OCI-LY1 (cell line): ENCODE results near the gene SLC41A1.

Source experiments
- EZH2 ChIP-seq: fragments of 200-600 bp; sonication (generic), shearing (Covaris generic); IDR thresholded peaks from 2 replicates; pipeline ENCODE4 v1.8.0; 2017; ENCODE audit warnings: borderline replicate concordance, mixed run types, mild to moderate bottlenecking, antibody characterized with exemption, low read length, moderate library complexity, mixed read lengths
- TF ChIP-seq, protein P1 (sequence below): fragments of 200-600 bp; sonication (generic), shearing (Covaris generic); IDR thresholded peaks from 2 replicates; pipeline ENCODE4 v1.5.1; 2017; ENCODE audit warnings: mild to moderate bottlenecking, antibody characterized with exemption, low read length, moderate library complexity, mixed read lengths

DNA sequence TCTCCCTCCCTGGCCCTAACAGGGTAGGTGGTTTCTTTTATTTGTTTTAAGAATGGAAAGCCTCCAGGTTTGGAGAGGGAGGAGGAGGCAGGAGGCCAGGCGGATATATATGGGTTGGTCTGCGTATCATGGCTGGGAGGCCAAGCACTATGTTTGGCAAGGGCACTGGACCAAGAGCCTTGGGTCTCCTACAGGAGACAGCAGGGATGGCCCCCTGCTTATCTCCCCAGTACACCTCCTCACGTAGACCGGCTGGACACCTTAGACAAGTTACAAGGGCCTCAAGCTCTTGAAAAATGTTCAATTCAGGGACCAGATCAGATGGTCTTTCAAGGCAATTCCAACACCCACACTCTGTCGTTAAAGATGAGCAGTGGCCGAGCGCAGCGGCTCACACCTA, 10.9 kb downstream of the SLC41A1 start:
- TF ChIP-seq, protein P1, sequence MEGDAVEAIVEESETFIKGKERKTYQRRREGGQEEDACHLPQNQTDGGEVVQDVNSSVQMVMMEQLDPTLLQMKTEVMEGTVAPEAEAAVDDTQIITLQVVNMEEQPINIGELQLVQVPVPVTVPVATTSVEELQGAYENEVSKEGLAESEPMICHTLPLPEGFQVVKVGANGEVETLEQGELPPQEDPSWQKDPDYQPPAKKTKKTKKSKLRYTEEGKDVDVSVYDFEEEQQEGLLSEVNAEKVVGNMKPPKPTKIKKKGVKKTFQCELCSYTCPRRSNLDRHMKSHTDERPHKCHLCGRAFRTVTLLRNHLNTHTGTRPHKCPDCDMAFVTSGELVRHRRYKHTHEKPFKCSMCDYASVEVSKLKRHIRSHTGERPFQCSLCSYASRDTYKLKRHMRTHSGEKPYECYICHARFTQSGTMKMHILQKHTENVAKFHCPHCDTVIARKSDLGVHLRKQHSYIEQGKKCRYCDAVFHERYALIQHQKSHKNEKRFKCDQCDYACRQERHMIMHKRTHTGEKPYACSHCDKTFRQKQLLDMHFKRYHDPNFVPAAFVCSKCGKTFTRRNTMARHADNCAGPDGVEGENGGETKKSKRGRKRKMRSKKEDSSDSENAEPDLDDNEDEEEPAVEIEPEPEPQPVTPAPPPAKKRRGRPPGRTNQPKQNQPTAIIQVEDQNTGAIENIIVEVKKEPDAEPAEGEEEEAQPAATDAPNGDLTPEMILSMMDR = no peak
- no peak for TF ChIP-seq EZH2
